Activated CD4-positive, alpha-beta T cell treated with anti-CD3 and anti-CD28 coated beads, Interleukin-2, amount 50 U/mL, for 4 hours (primary cell): ENCODE measurements around the gene IST1.
"Not testable (repeated sequence)": the region's sequence is repeated elsewhere in the genome, so short reads cannot be mapped to it uniquely, and the experiment has no call there.

ENCODE experiments used
- DNase-seq, 2 experiments: peaks; one replicate each; pipeline ENCODE4 v3.0.0-alpha.2; 2020

IST1 gene

DNA sequence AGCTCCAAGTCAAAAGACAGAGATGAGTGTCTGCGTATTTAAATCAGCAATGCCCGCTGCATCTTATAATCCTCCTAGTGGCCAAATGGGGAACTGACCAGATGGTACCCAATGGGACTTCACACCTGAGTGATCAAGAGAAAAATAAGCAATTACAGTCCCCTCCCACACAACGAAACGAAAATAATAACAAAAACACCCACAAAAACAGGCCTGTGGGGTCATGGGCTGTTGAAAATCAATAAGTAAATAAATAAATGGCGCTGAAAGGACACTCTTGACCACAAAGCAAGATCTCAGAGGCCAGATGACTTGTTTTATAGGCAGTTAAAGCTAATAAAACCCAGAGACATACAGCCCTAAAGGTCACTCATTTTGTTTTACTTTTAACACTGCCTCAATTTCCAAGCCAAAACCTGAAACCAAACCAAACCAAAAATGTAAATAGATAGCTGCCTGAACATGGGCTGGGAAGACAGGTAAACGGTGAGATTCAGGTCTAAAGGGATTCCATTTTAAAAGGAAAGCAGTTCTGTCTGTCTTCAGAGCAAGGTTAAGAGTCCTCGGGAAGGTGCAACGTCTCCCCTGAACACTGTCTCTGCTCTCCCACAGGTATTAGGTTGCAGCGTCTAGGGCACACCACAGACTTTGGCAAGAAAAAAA lies 12.7 kb upstream of the IST1 start:
- DNase-seq, result peak; percentile 71 to 73

DNA sequence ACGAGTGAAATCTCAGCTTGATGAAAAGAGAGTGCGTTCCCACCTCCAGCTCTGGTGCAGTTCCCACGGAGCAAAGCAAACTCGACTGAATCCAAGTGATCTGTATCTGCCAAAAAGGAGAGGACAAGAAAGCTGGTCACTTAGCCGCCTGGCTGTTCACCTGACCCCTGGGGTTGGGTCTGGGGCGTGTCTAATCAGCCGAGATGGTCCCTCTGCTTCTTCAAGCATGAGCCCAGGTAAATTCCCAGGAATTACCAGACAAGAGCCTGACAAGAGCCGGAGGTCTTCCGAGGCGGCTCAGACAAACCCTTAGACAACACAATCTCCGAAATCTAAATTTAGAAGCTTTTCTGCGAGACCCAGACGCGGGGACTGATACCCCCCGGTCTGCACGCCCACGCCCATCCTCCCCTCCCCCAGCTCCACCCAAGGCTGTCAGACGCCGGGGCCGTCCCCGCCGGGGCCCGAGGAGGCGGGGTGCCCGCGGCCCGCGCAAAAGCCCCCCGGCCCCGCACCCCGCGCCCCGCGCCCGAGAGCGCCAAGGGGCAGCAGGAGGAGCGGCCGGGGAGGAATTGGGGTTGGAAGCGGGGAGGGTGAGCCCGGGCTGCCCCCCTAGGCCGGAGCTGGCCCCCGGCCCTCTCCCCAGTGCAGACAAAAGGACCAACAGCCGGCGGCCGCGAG lies 12.0 kb upstream of the IST1 start:
- DNase-seq, result peak; percentile 48 to 57

GRCh38 chr16:71883849-71884638 lies 11.3 kb upstream of the IST1 start, which contains the start of gene ZNF821:
TSS of gene ZNF821 (minus strand) at chr16:71884182. CDS start at chr16:71879946, 4,236 bp downstream.
- peak; percentile 55 to 60 for DNase-seq

DNA sequence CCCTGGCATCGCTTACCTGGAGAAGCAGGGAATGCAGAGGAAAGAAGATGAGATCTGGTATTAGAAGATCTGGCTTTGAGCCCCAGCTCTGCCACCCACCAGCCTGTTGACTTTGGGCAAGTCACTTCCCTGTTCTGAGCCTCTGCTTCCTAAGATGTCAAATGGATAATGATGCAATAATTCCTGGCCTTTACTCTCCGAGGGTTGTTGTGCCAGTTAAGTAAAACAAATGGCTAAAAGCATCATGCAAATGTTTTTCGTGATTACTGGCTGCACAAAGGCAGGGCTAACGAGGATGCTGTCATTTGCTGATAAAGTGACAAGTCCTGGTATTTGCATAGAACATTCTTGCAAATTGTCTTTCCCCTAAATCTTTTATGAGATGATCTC lies 10.1 kb upstream of the IST1 start:
- DNase-seq, result no peak

GRCh38 chr16:71889147-71889546 lies 6.2 kb upstream of the IST1 start:
- DNase-seq, result no peak

DNA sequence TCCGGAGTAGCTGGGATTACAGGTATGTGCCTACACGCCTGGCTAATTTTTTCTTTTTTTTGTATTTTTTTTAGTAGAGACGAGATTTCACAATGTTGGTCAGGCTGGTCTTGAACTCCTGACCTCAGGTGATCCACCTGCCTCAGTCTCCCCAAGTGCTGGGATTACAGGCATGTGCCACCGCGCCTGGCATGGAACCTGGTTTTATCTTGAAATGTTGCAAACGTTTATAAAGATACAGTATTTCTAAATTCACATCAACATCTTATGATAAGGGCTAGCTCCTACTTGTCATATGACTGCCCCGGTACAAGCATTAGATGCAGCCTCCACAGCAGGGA lies 1.5 kb upstream of the IST1 start:
- no peak for DNase-seq

DNA sequence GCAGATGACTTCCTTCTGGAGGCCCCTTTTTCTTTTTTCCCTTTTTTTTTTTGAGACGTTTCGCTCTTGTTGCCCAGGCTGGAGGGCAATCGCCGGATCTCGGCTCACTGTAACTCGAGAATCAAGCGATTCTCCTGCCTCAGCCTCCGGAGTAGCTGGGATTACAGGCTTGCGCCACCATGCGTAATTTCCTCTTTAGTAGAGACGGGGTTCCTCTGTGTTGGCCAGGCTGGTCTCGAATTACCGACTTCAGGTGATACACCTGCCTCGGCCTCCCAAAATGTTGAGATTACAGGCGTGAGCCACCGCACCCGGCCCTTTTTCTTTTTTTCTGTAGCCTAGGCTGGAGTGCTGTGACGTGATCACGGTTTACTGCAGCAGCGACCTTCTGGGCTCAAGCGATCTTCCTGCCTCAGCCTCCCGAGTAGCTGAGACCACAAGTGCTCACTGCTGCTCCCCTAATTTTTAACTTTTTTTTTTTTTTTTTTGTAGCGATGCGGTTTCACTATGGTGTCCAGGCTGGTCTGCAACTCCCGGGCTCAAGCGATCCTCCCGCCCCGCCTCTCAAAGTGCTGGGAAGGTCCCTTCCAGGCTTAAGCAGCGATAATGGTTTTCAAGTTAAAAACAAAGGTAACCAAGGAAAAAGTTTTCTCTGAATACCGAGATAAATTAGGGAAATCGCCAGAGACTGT lies 956 bp upstream of the IST1 start:
- DNase-seq, result peak; percentile 9 to 10

DNA sequence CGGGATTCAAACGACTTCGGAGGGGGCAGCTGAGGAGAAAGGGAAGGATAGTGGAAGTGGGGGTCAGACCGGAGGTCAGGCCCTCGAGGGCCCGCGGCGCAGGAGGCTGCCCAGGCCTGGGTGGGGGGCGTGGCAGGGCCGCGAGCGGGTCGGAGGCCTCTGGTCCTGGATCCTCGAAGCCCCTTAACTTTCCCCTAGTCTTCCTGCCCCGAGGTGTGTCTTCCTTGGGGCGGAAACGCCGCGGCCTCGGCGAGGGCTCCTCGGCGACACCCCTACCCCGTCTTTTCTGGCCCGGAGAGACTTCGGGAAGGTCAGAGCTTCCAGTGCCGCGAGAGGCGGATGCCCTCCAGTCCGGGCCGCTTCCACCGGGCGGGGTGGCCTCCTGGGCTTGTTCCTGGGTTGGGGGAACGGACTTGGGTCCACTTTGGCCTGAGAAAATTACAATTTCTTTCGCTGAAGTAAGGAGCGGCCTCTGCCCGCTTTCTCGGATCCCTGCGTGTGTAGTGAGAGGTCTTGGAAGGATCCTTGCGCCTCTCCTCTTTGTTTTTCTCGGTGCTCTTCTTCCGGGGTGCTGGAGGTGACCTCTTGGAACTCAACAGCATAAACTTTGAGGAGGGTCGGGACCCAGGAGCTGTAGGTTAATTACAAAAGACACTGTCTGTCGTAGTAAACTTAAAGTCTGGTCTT lies 491 bp downstream of the IST1 start:
- peak; percentile 5 to 25 for DNase-seq

- DNase-seq, result no peak
These were observed 1.5 kb downstream of the IST1 start for GRCh38 chr16:71896764-71897368.

DNA sequence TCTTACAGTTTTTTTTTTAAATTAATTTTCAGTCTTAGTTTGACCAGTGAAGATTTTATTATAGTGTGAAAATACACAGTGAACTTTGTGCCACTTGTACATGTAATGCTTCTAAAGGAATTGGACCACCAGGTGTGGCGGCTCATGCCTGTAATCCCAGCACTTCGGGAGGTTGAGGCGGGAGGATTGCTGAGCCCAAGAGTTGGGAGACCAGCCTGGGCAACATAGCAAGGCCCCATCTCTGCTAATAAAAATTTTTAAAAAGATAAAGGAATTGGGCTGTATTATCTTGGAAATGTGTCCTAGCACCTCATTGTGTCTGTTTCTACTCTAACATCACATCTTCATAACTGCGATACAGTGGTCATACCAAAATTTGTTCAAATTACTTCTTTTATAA lies 3.8 kb downstream of the IST1 start:
- DNase-seq, result no peak

- DNase-seq, result no peak
These were observed 7.5 kb downstream of the IST1 start for GRCh38 chr16:71902656-71903365.

- no peak for DNase-seq
These were observed 8.3 kb downstream of the IST1 start for GRCh38 chr16:71903608-71904007.

GRCh38 chr16:71904239-71904638 lies 8.9 kb downstream of the IST1 start:
- no peak for DNase-seq

GRCh38 chr16:71905765-71906164 lies 10.4 kb downstream of the IST1 start:
- DNase-seq, result not testable (repeated sequence)

DNA sequence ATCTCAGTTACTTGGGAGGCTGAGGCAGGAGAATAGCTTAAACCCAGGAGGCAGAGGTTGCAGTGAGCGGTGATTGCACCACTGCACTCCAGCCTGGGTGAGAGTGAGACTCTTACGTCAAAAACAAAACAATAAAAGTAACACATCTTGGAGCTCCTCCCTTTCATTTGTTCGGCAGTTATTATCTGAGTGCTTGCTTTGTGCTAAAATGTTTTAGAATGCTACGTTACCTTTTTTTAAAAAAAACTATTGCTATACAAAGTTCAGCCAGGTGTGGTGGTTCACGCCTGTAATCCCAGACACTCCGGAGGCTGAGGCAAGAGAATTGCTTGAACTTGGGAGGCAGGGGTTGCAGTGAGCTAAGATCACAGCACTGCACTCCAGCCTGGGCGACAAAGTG lies 15.8 kb downstream of the IST1 start:
- no peak for DNase-seq

- no peak for DNase-seq
These were observed 17.4 kb downstream of the IST1 start for GRCh38 chr16:71912534-71913275.

DNA sequence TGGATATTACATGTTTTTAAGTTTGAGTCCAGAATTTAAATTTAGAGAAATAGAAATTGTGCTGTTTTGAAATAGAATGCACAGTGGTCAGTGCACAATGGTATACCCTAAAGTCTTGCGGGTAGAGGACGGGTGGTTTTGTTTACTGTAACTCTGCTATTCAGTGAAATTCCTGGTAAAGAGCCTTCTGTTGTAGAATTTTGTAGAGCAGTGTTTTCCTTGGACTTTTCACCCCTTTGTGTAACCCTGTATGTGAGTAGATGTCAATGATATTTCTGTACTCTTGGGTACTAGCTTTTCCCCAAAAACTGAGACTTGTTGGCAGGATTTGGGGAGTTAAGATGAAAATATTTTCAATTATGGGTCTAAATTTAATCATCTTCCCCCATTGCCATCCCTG lies 19.5 kb downstream of the IST1 start:
- no peak for DNase-seq

DNA sequence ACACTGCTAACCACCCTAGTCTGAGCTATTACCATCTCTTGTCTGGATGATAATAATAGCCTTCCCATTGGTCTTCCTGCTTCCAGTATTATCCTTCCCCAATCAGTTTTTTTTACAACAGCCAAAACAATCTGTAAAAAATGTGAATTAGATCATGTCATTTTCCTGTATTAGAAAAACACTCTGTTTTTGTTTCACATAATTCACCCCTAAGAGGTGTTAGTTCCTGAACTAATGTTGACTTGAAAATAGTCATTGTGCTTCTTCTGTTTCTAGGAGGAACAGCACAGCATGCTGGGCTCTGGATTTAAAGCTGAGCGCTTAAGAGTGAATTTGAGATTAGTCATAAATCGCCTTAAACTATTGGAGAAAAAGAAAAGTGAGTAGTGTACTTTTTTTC lies 20.0 kb downstream of the IST1 start:
- no peak for DNase-seq

- DNase-seq, result no peak
These were observed 21.1 kb downstream of the IST1 start for GRCh38 chr16:71916397-71916920.

DNA sequence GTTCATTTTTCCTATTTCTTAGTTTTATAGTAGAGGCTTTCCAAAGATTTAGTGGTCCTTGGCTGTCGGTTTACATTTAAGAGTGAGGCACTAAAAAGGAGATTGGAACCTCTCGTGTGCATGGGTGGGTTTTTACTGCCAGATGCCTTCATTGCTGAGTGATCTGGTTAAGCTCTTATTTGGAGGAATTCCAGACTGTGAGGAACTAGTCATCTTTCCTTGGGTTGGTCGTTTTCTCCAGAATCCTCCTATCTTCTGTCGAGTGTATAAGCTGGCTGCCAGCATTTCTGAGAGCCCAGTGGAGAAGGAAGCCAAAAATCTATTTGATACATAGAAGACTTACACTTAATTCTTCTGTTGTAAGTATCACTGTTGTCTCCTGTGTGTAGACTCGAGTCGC lies 22.6 kb downstream of the IST1 start:
- no peak for DNase-seq

DNA sequence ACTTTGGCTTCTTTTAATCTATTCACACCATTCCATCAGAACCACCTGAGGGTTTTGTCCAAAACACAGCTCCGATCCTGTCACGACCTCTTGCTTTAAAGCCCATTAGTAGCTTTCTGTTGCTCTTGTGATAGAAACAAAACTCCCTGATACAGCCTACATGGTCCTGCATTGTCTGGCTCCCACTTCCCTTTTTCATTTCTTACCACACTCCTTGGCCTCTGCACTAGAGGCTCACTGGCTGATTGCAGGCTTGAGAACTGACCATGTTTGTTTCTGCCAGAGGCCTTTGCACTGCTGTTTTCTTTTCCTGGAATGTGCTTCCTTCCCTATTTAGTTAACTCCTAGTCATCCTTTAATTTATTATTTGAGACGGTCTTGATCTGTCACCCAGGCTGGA lies 23.7 kb downstream of the IST1 start:
- DNase-seq, result no peak
